Cardiac fibroblast (primary cell): ENCODE results near the gene PNMA8A.
A peak's percentile ranks its signal among the peaks of the same experiment; 100 is the strongest.

ENCODE experiments used
- DNase-seq, 2 donors: peaks; one replicate each; pipeline versions ENCODE4 v3.0.0 to v3.0.0-alpha.2; 2010; ENCODE audit warnings: low read depth in 2 of 2
- H3K4me3 ChIP-seq, 2 donors: replicated peaks in 1 of 2; 1 replicate in 1 of 2; 2 replicates in 1 of 2; pipeline ENCODE4 v1.5.1; 2011; ENCODE audit warnings: low read depth in 2 of 2, low read length in 2 of 2, mild to moderate bottlenecking in 2 of 2, moderate library complexity in 1 of 2
- TF ChIP-seq, protein P1 (sequence below): IDR thresholded peaks from one replicate; pipeline ENCODE4 v1.5.1; 2011; ENCODE audit warnings: low read depth, mild to moderate bottlenecking, low read length, inconsistent platforms

Gene PNMA8A

DNA sequence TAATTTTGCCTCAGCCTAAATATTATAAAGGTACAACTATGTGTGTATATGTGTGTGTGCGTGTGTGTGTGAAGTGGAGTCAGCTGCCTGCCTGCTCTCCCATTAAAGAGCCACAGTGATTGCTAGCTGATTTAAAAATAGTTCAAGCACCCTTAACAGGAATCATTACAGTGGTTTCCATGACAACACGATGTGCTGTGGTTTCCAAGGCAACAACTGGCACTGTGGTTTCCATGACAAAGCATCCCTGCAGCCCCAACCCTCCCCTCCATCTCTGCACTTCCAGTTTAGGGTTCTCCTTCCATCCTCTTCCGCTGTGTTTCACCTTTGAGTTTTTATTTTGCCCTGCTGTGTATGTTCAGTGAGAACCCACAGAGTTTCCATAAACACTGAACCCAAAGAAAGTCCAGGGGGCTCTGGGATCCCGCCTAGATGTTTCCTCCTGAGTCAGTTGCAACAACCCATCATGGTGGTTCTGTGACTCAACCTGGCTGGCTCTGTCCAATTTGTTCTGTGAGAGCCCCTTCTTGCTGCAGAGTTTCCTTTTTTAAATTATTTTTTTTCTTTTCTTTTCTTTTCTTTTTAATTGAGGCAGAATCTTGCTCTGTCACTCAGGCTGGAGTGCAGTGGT lies 7.1 kb upstream of the PNMA8A start:
- DNase-seq = peak; percentile 73 to 81
- no peak overlapping the region for H3K4me3 ChIP-seq
- TF ChIP-seq, protein P1, sequence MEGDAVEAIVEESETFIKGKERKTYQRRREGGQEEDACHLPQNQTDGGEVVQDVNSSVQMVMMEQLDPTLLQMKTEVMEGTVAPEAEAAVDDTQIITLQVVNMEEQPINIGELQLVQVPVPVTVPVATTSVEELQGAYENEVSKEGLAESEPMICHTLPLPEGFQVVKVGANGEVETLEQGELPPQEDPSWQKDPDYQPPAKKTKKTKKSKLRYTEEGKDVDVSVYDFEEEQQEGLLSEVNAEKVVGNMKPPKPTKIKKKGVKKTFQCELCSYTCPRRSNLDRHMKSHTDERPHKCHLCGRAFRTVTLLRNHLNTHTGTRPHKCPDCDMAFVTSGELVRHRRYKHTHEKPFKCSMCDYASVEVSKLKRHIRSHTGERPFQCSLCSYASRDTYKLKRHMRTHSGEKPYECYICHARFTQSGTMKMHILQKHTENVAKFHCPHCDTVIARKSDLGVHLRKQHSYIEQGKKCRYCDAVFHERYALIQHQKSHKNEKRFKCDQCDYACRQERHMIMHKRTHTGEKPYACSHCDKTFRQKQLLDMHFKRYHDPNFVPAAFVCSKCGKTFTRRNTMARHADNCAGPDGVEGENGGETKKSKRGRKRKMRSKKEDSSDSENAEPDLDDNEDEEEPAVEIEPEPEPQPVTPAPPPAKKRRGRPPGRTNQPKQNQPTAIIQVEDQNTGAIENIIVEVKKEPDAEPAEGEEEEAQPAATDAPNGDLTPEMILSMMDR = no peak

DNA sequence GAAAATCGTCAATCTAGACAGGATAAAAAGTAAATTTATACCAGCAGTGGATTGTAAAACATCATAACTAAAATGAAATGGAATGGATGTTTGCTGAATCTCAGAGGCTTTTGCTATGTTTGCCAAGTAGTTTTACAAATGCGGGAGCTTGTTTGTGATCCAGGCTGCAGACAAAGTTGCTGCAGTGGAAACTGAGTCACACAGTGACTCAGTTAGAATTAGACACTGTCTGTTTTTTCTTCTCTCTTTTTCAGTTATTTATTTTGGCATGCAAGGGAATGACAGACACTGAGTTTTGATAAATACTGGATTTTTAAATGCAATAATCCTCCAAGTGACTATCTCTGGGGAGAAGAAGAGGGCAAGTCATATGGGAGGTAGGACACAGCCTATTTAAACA lies 4.6 kb upstream of the PNMA8A start:
- peak in 1 of 2 donors; percentile 80 for DNase-seq
- TF ChIP-seq, protein P1 = no peak
- no peak overlapping the region for H3K4me3 ChIP-seq

DNA sequence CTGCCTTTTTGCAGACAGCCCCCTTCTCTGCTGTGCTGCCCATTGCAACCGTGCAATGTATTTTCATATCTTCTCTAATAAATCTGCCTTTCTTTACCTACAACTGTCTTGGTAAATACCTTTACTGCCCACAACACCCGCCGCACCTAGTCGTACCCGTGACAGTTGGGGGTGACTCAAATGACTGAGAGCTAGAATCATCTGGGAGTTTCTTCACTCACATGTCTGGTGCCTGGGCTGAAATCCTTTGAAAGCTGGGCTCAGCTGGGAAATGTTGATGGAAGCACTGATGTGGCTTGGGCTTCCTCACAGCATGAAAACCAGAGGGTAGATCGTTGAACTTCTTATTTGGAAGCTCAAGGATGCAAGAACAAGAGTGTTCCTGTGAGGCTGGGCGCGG lies 2.8 kb upstream of the PNMA8A start:
- no peak overlapping the region for H3K4me3 ChIP-seq
- no peak for DNase-seq
- TF ChIP-seq, protein P1 = no peak

DNA sequence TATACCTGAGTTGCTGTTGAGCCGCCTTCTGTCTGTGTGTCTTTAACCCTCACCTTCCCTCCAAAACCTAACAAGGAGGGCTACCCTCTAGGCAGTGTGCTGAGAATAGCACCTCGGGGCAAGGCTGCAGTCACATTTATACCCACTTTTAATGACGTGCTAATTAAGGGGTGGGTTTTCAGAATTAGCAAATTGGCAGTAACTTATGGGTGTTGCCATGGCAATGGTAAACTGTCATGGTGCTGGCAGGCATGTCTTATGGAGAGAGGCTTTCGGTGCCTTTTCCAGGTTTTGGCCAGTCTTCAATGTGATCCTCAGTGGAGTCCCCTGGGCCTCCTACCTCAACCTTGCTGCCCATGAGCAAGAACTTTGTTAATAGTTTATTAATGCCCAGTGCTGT lies 1.2 kb upstream of the PNMA8A start:
- DNase-seq = no peak
- no peak overlapping the region for H3K4me3 ChIP-seq
- TF ChIP-seq, protein P1 = no peak

DNA sequence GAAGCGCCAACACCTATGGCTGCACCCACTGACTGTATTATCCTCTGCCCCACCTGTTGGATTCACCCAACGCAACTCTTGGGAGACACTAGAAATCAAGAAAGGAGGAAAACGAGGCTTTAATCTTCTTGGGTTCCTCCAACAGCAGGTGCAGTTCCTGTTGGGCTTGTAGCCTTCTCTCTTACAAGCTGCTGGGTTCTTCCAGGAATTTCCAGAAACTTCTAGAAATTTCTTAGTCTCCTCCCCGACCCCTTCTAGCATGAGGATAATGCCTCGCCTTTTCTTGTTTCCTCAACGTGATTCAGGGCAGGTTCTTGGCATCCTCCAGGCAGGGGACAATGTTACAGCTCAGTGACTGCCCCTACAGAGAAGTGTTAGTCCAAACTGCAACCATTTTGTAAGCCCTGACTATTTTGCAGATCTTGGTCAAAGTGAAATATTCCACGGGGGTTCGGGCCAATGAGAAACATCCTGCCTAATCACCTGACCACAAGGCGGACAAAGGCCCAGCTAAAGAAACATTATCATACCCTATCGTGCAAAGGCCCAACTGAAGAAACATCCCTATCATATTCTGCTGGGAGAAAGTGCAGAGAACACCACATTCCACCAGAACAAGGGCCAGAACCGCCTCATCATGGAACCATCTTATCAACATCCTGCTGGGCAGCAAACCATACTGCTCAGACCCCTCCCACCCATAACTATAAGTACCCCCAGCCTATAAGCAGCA lies 614 bp upstream of the PNMA8A start:
- peak overlapping the region; percentile 40 to 46 for H3K4me3 ChIP-seq
- peak in 1 of 2 donors; percentile 21 for DNase-seq

DNA sequence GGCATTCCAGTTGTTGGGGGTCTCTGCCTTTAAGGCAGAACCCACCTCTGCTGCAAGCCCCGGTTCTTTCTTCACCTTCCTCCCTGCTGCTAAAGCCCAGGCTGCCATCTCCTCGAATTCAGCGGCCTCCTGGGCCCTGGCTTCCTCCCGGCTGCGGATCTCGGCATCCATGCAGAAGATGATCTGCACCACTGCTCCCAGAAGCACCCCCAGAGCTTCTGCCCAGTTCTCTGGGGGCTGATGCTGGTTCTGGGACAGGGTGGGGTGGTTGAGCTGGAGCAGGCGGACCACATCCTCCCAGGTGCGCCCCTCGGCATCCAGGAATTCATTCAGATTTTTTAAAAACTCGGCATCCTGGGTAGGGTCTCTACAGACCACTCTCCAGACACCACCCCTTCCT lies 987 bp downstream of the PNMA8A start:
- H3K4me3 ChIP-seq = no peak overlapping the region
- TF ChIP-seq, protein P1 = no peak
- DNase-seq = no peak

More for the DNA sequence above, 614 bp upstream of the PNMA8A start:
- TF ChIP-seq, protein P1 = no peak
